ENCODE measurements around the gene SHB.
A peak's percentile ranks its signal among the peaks of the same experiment; 100 is the strongest.

The SHB gene

DNA sequence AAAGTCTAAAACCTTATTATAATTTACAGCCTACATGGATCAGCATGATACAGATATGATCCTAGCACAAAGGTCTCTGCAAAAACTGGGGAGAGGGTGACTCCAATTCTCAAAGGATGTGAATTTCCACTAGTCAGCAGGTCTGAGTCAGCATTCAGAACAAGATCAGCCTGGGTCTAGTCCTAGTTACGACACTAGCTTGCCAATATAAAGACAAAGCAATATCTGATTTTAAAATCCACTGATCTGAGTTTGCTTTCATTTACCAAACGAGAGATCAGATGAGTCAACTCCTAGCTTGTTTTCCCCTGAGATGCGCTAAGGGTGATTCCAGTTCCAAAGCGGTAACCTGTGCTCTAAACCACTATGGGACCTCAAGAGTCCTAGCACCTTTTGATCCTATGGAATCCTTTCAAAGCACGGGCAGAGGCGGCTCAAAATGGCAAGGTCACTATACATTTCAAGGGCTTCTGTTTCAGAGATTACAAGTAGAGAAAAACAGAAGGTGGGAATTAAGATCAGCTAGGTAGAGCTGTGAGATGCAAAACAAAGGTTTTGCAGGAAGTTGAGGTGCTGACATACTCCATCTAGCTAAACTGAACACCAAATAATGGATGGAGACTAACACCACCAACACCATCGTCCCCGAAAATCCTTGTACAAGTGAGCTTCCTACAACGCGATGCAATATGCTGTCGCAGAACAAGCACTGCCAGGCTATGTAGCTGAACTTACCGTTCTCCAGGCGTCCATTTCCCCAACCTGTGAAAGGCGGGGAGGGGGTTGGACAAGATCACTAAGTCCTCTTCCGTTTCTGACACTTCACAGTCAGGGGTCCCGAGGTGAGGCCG lies 166.0 kb downstream of the SHB start:
- Histone ChIP-seq H3K9me3 (ENCODE audit: low read length) (no peaks in the 10 kb centered on the region), H3K27ac (ENCODE audit: low read depth, low read length, poor library complexity, severe bottlenecking) (no peak overlapping the region), H3K4me1 (ENCODE audit: insufficient read depth, low read length, severe bottlenecking) (peaks cover 29% of the 10 kb centered on the region), H3K79me2 (ENCODE audit: insufficient read depth, low read length) (peaks cover 21% of the 10 kb centered on the region; the same call in 1 of the 2 replicates), H4K20me1 (ENCODE audit: insufficient read depth, low read length) (no peaks in the 10 kb centered on the region), H3K27me3 (ENCODE audit: insufficient read depth, low read length) (no peaks in the 10 kb centered on the region), H3K36me3 (ENCODE audit: insufficient read depth, low read length) (peaks cover 9% of the 10 kb centered on the region), H2AFZ (ENCODE audit: low read length) (no peak overlapping the region), H3K4me2 (ENCODE audit: low read length) (peak overlapping the region; percentile 94), H3F3A (ENCODE audit: insufficient read depth, low read length) (no peaks in the 10 kb centered on the region), H3K9ac (ENCODE audit: low read length) (peak overlapping the region; percentile 66), H3K4me3 (ENCODE audit: low read depth, low read length, poor library complexity, severe bottlenecking) (peak overlapping the region; percentile 95), H3K9me2 (ENCODE audit: low read depth, low read length) (no peaks in the 10 kb centered on the region)
- no peak for TF ChIP-seq EZH2 (IDR thresholded peaks at IDR 0.05; ENCODE audit: borderline replicate concordance, low read length)
- TF ChIP-seq, protein P1, sequence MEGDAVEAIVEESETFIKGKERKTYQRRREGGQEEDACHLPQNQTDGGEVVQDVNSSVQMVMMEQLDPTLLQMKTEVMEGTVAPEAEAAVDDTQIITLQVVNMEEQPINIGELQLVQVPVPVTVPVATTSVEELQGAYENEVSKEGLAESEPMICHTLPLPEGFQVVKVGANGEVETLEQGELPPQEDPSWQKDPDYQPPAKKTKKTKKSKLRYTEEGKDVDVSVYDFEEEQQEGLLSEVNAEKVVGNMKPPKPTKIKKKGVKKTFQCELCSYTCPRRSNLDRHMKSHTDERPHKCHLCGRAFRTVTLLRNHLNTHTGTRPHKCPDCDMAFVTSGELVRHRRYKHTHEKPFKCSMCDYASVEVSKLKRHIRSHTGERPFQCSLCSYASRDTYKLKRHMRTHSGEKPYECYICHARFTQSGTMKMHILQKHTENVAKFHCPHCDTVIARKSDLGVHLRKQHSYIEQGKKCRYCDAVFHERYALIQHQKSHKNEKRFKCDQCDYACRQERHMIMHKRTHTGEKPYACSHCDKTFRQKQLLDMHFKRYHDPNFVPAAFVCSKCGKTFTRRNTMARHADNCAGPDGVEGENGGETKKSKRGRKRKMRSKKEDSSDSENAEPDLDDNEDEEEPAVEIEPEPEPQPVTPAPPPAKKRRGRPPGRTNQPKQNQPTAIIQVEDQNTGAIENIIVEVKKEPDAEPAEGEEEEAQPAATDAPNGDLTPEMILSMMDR (IDR thresholded peaks at IDR 0.05; ENCODE audit: low read length) = no peak

DNA sequence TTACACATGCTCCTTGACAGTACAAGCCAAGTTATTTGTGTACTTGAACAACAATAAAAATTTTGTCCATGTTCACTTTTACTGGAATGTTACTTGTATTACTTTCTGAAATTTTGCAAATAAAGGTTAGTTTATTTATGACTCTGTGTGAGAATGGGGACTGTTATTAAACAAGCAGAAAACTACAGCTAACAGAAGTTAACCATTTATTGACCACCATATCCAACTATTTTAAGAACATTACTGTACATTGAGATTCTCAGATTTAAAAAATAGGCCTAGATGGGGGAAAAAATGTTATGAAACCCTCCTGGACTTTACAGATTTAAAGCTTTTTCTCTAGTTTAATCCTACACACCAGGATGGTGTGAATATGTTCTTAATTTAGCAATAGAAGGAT lies 166.9 kb downstream of the SHB start:
- Histone ChIP-seq H3K4me3 (ENCODE audit: low read depth, low read length, poor library complexity, severe bottlenecking) (peak overlapping the region; percentile 95), H4K20me1 (ENCODE audit: insufficient read depth, low read length) (no peaks in the 10 kb centered on the region), H2AFZ (ENCODE audit: low read length) (no peak overlapping the region), H3F3A (ENCODE audit: insufficient read depth, low read length) (no peaks in the 10 kb centered on the region), H3K9ac (ENCODE audit: low read length) (peak overlapping the region; percentile 66; the same call in 1 of the 2 replicates), H3K36me3 (ENCODE audit: insufficient read depth, low read length) (peaks cover 14% of the 10 kb centered on the region), H3K4me1 (ENCODE audit: insufficient read depth, low read length, severe bottlenecking) (peaks cover 29% of the 10 kb centered on the region), H3K9me3 (ENCODE audit: low read length) (no peaks in the 10 kb centered on the region), H3K27me3 (ENCODE audit: insufficient read depth, low read length) (no peaks in the 10 kb centered on the region), H3K79me2 (ENCODE audit: insufficient read depth, low read length) (peaks cover 21% of the 10 kb centered on the region; the same call in 1 of the 2 replicates), H3K9me2 (ENCODE audit: low read depth, low read length) (no peaks in the 10 kb centered on the region), H3K4me2 (ENCODE audit: low read length) (peak overlapping the region; percentile 94), H3K27ac (ENCODE audit: low read depth, low read length, poor library complexity, severe bottlenecking) (no peak overlapping the region)
- TF ChIP-seq EZH2 (IDR thresholded peaks at IDR 0.05; ENCODE audit: borderline replicate concordance, low read length) = no peak
- TF ChIP-seq, protein P1 (IDR thresholded peaks at IDR 0.05; ENCODE audit: low read length) = no peak

DNA sequence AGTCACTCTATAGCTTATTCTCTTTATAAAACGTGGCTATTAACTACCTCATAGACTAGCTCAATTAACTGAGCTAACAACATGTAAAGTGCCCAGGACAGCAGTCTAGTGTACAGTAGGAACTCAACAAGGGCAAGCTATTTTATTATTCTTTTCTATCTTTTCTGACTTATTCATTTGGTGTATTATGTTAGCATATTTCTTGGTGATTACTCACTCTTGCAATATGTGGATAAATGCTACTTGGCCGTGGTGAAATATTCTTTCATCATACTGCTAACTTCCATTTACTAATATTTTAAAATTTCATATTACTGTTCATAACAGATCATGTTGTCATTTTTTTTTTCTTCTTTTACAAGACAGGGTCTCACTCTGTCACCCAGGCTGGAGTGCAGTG lies 170.0 kb downstream of the SHB start:
- Histone ChIP-seq H3K9me3 (ENCODE audit: low read length) (no peaks in the 10 kb centered on the region), H4K20me1 (ENCODE audit: insufficient read depth, low read length) (no peaks in the 10 kb centered on the region), H3F3A (ENCODE audit: insufficient read depth, low read length) (no peaks in the 10 kb centered on the region), H3K9ac (ENCODE audit: low read length) (no peak overlapping the region), H3K9me2 (ENCODE audit: low read depth, low read length) (no peaks in the 10 kb centered on the region), H3K36me3 (ENCODE audit: insufficient read depth, low read length) (peaks cover 41% of the 10 kb centered on the region), H3K4me1 (ENCODE audit: insufficient read depth, low read length, severe bottlenecking) (peaks cover 19% of the 10 kb centered on the region), H3K27me3 (ENCODE audit: insufficient read depth, low read length) (no peaks in the 10 kb centered on the region), H3K27ac (ENCODE audit: low read depth, low read length, poor library complexity, severe bottlenecking) (no peak overlapping the region), H3K4me3 (ENCODE audit: low read depth, low read length, poor library complexity, severe bottlenecking) (no peak overlapping the region), H2AFZ (ENCODE audit: low read length) (no peak overlapping the region), H3K79me2 (ENCODE audit: insufficient read depth, low read length) (peaks cover 21% of the 10 kb centered on the region; the same call in 1 of the 2 replicates), H3K4me2 (ENCODE audit: low read length) (no peak overlapping the region)
- no peak for TF ChIP-seq EZH2 (IDR thresholded peaks at IDR 0.05; ENCODE audit: borderline replicate concordance, low read length)
- TF ChIP-seq, protein P1 (IDR thresholded peaks at IDR 0.05; ENCODE audit: low read length) = no peak

All from OCI-LY1 (cell line).